Mucosa of rectum (tissue), 2 donors: ENCODE results near the gene KRTAP1-1.

ENCODE experiments used
- H3K27ac ChIP-seq, 2 donors: one replicate each; pipeline ENCODE4 v1.7.0; 2013; ENCODE audit warnings: inconsistent platforms in 2 of 2, low read depth in 2 of 2, low read length in 2 of 2
- H3K27me3 ChIP-seq, 2 donors: one replicate each; pipeline ENCODE4 v1.7.0; 2013; ENCODE audit warnings: low read length in 2 of 2; ENCODE audit not compliant: control insufficient read depth in 2 of 2, insufficient read depth in 2 of 2
- H3K36me3 ChIP-seq, 2 donors: one replicate each; pipeline ENCODE4 v1.7.0; 2013; ENCODE audit warnings: low read length in 2 of 2; ENCODE audit not compliant: control insufficient read depth in 2 of 2, insufficient read depth in 2 of 2
- H3K4me1 ChIP-seq, 2 donors: one replicate each; pipeline ENCODE4 v1.7.0; 2013; ENCODE audit warnings: low read length in 2 of 2, mild to moderate bottlenecking in 1 of 2; ENCODE audit not compliant: control insufficient read depth in 2 of 2, insufficient read depth in 2 of 2
- H3K4me3 ChIP-seq, 2 donors: one replicate each; pipeline ENCODE4 v1.7.0; 2013; ENCODE audit warnings: low read length in 2 of 2
- H3K9ac ChIP-seq, 2 donors: one replicate each; pipeline ENCODE4 v1.7.0; 2013; ENCODE audit warnings: low read length in 2 of 2, low read depth in 1 of 2, mild to moderate bottlenecking in 1 of 2
- H3K9me3 ChIP-seq, 2 donors: one replicate each; pipeline ENCODE4 v1.7.0; 2013; ENCODE audit warnings: low read length in 2 of 2; ENCODE audit not compliant: control insufficient read depth in 2 of 2
- donor health status: healthy.
- donor health status: Normal muscosa, but diverticular disease.

KRTAP1-1 gene

GRCh38 chr17:41013181-41013580 is 28.1 kb downstream of the KRTAP1-1 start:
- Histone ChIP-seq H3K4me1 (no peaks in the 10 kb centered on the region), H3K36me3 (no peaks in the 10 kb centered on the region), H3K9ac (no peak overlapping the region), H3K4me3 (no peak overlapping the region), H3K27me3 (no peaks in the 10 kb centered on the region), H3K9me3 (no peaks in the 10 kb centered on the region), H3K27ac (no peak overlapping the region)

- no peak overlapping the region for H3K4me3 ChIP-seq
- H3K27me3 ChIP-seq, result no peaks in the 10 kb centered on the region
- no peak overlapping the region for H3K9ac ChIP-seq
- no peaks in the 10 kb centered on the region for H3K4me1 ChIP-seq
- H3K9me3 ChIP-seq, result no peaks in the 10 kb centered on the region
- no peak overlapping the region for H3K27ac ChIP-seq
- no peaks in the 10 kb centered on the region for H3K36me3 ChIP-seq
These were observed 28.7 kb downstream of the KRTAP1-1 start for GRCh38 chr17:41012326-41013120.

GRCh38 chr17:41010441-41010840 is 30.8 kb downstream of the KRTAP1-1 start:
- H3K36me3 ChIP-seq, result no peaks in the 10 kb centered on the region
- H3K4me1 ChIP-seq, result no peaks in the 10 kb centered on the region
- H3K4me3 ChIP-seq, result no peak overlapping the region
- no peaks in the 10 kb centered on the region for H3K9me3 ChIP-seq
- peaks cover 0 to 3% of the 10 kb centered on the region in 2 donors for H3K27me3 ChIP-seq
- H3K9ac ChIP-seq, result no peak overlapping the region
- H3K27ac ChIP-seq, result no peak overlapping the region

- H3K36me3 ChIP-seq, result no peaks in the 10 kb centered on the region
- H3K27me3 ChIP-seq, result peaks cover 0 to 3% of the 10 kb centered on the region in 2 donors
- no peak overlapping the region for H3K27ac ChIP-seq
- H3K9me3 ChIP-seq, result no peaks in the 10 kb centered on the region
- no peak overlapping the region for H3K9ac ChIP-seq
- H3K4me3 ChIP-seq, result no peak overlapping the region
- no peaks in the 10 kb centered on the region for H3K4me1 ChIP-seq
These were observed 31.3 kb downstream of the KRTAP1-1 start for GRCh38 chr17:41009936-41010335.

GRCh38 chr17:41009301-41009760 is 31.9 kb downstream of the KRTAP1-1 start:
- H3K27me3 ChIP-seq, result peaks cover 0 to 3% of the 10 kb centered on the region in 2 donors
- H3K27ac ChIP-seq, result no peak overlapping the region
- no peaks in the 10 kb centered on the region for H3K36me3 ChIP-seq

GRCh38 chr17:41008811-41009210 is 32.4 kb downstream of the KRTAP1-1 start, which contains the start of gene KRTAP3-1:
Gene KRTAP3-1 (minus strand): TSS chr17:41009128. CDS start chr17:41009074, 54 bp downstream.
- H3K4me3 ChIP-seq, result no peak within 1 kb of the TSS
- H3K9me3 ChIP-seq, result no peaks in the 10 kb centered on the region
- H3K27me3 ChIP-seq, result peaks cover 0 to 3% of the 10 kb centered on the region in 2 donors
- H3K9ac ChIP-seq, result no peak within 1 kb of the TSS
- no peak within 1 kb of the TSS for H3K27ac ChIP-seq
- no peaks in the 10 kb centered on the region for H3K36me3 ChIP-seq
- H3K4me1 ChIP-seq, result no peaks in the 10 kb centered on the region

More at GRCh38 chr17:41009301-41009760, 31.9 kb downstream of the KRTAP1-1 start:
- H3K9me3 ChIP-seq, result no peaks in the 10 kb centered on the region
- no peak overlapping the region for H3K9ac ChIP-seq
- H3K4me1 ChIP-seq, result no peaks in the 10 kb centered on the region
- no peak overlapping the region for H3K4me3 ChIP-seq

- Histone ChIP-seq H3K36me3 (no peaks in the 10 kb centered on the region), H3K9ac (no peak overlapping the region), H3K27me3 (peaks cover 3% of the 10 kb centered on the region in 2 donors), H3K4me1 (no peaks in the 10 kb centered on the region), H3K4me3 (no peak overlapping the region), H3K27ac (no peak overlapping the region), H3K9me3 (no peaks in the 10 kb centered on the region)
These were observed 36.9 kb downstream of the KRTAP1-1 start for GRCh38 chr17:41004397-41004796.

- H3K4me3 ChIP-seq, result no peak overlapping the region
- no peaks in the 10 kb centered on the region for H3K4me1 ChIP-seq
- H3K27ac ChIP-seq, result no peak overlapping the region
- H3K27me3 ChIP-seq, result peaks cover 3% of the 10 kb centered on the region in 2 donors
- no peaks in the 10 kb centered on the region for H3K9me3 ChIP-seq
- H3K9ac ChIP-seq, result no peak overlapping the region
- H3K36me3 ChIP-seq, result no peaks in the 10 kb centered on the region
These were observed 37.3 kb downstream of the KRTAP1-1 start for GRCh38 chr17:41003926-41004325.

GRCh38 chr17:41002814-41003213 is 38.4 kb downstream of the KRTAP1-1 start:
- Histone ChIP-seq H3K27me3 (peaks cover 3% of the 10 kb centered on the region in 2 donors), H3K9ac (no peak overlapping the region)

GRCh38 chr17:41001795-41002194 is 39.5 kb downstream of the KRTAP1-1 start:
- no peak overlapping the region for H3K27ac ChIP-seq
- no peak overlapping the region for H3K9ac ChIP-seq
- H3K4me3 ChIP-seq, result no peak overlapping the region
- H3K27me3 ChIP-seq, result peaks cover 3% of the 10 kb centered on the region in 2 donors
- H3K36me3 ChIP-seq, result no peaks in the 10 kb centered on the region
- H3K9me3 ChIP-seq, result no peaks in the 10 kb centered on the region
- no peaks in the 10 kb centered on the region for H3K4me1 ChIP-seq

More at GRCh38 chr17:41002814-41003213, 38.4 kb downstream of the KRTAP1-1 start:
- H3K4me1 ChIP-seq, result no peaks in the 10 kb centered on the region
- no peaks in the 10 kb centered on the region for H3K9me3 ChIP-seq
- no peak overlapping the region for H3K27ac ChIP-seq
- no peak overlapping the region for H3K4me3 ChIP-seq
- no peaks in the 10 kb centered on the region for H3K36me3 ChIP-seq
